GM12878 (cell line): ENCODE measurements around the gene GPC6. TPM values are rescaled to one million over a fixed set of nuclear protein-coding genes. Genes with fewer than 3 reads are reported as not detected.

ENCODE experiments used
- ATAC-seq: fragments of 200-7000 bp; cut with Tn5 transposase; 3 replicates; pipeline ENCODE4 v1.9.1; 2020; ENCODE audit warnings: mild to moderate bottlenecking, moderate library complexity
- BruUV-seq: library from RNA; stranded (reverse); fragments of 400-500 nt; replicated peaks from 2 replicates; lab custom pipeline; 2021; lab: Mats Ljungman, UMichigan
- CTCF ChIA-PET: fragments of 300-600 bp; sonication (Branson Sonifier 250); formaldehyde crosslinking; extraction: SDS; loops from one replicate; lab custom pipeline; 2021; ENCODE audit warnings: inconsistent platforms; lab: Yijun Ruan, JAX
- POLR2A ChIA-PET: fragments of 350-600 bp; formaldehyde crosslinking; extraction: SDS; loops from one replicate; lab custom pipeline; 2021; ENCODE audit warnings: inconsistent platforms; lab: Charles Lee
- RAD21 ChIA-PET: fragments of 300-600 bp; sonication (Branson Sonifier 250); formaldehyde crosslinking; loops from one replicate; lab custom pipeline; 2023; ENCODE audit warnings: antibody characterized with exemption; ENCODE audit not compliant: unreplicated experiment; lab: Charles Lee
- SMC1A ChIA-PET: fragments of 300-600 bp; sonication (Branson Sonifier 250); formaldehyde crosslinking; loops from one replicate; lab custom pipeline; 2023; ENCODE audit not compliant: unreplicated experiment, uncharacterized antibody; lab: Charles Lee
- DNase-seq: peaks from one replicate; pipeline ENCODE4 v3.0.0-alpha.2; 2011; ENCODE audit warnings: low read depth, low spot score
- FAIRE-seq: peaks from 3 replicates; lab custom pipeline; 2011; peaks lifted over from hg19 to GRCh38; lab: Jason Lieb, UNC
- H2AFZ ChIP-seq: 2 replicates; pipeline ENCODE4 v1.6.0; 2011; ENCODE audit warnings: low read depth, low read length, control low read depth; ENCODE audit not compliant: control insufficient read depth
- H3K27ac ChIP-seq: 2 replicates; pipeline ENCODE4 v1.5.1; 2011; ENCODE audit warnings: control low read depth; ENCODE audit not compliant: control insufficient read depth, insufficient read depth
- H3K27me3 ChIP-seq, 2 experiments: replicated peaks in 1 of 2; 2 replicates each; pipeline versions ENCODE4 v1.6.0 to v1.6.1; 2011; ENCODE audit warnings: low read length in 1 of 2; ENCODE audit not compliant: control insufficient read depth in 2 of 2, insufficient read depth in 2 of 2
- H3K36me3 ChIP-seq, 2 experiments: 2 replicates each; pipeline ENCODE4 v1.5.1; 2011; ENCODE audit warnings: low read length in 1 of 2; ENCODE audit not compliant: control insufficient read depth in 2 of 2, insufficient read depth in 2 of 2
- H3K4me1 ChIP-seq: 2 replicates; pipeline ENCODE4 v1.6.1; 2011; ENCODE audit warnings: mild to moderate bottlenecking, low read length, moderate library complexity, mixed read lengths; ENCODE audit not compliant: control insufficient read depth, insufficient read depth
- H3K4me2 ChIP-seq: 2 replicates; pipeline ENCODE4 v1.6.0; 2011; ENCODE audit warnings: control low read depth; ENCODE audit not compliant: control insufficient read depth, insufficient read depth
- H3K4me3 ChIP-seq: fragments of 200-600 bp; sonication (generic); 2 replicates; pipeline ENCODE4 v1.5.1; 2016
- H3K79me2 ChIP-seq: 2 replicates; pipeline ENCODE4 v1.6.0; 2011; ENCODE audit warnings: low read length; ENCODE audit not compliant: control insufficient read depth, insufficient read depth
- H3K9ac ChIP-seq: 2 replicates; pipeline ENCODE4 v1.8.0; 2011; ENCODE audit warnings: low read length, control low read depth, mixed read lengths; ENCODE audit not compliant: control insufficient read depth, insufficient read depth
- H3K9me3 ChIP-seq: replicated peaks from 3 replicates; pipeline ENCODE4 v1.5.1; 2011; ENCODE audit warnings: mild to moderate bottlenecking, low read length; ENCODE audit not compliant: control insufficient read depth, insufficient read depth
- H4K20me1 ChIP-seq: 2 replicates; pipeline ENCODE4 v1.6.0; 2011; ENCODE audit not compliant: control insufficient read depth, insufficient read depth
- CHD2 ChIP-seq: IDR thresholded peaks from 2 replicates; pipeline ENCODE4 v1.6.1; 2011; ENCODE audit warnings: low read depth, low read length, improper control_type of control experiment, borderline replicate concordance
- FOS ChIP-seq: IDR thresholded peaks from 3 replicates; pipeline ENCODE4 v1.6.1; 2011; ENCODE audit warnings: borderline replicate concordance; ENCODE audit not compliant: insufficient read length; ENCODE audit errors: extremely low read depth
- JUNB ChIP-seq: IDR thresholded peaks from 2 replicates; pipeline ENCODE4 v1.6.1; 2016; ENCODE audit warnings: antibody characterized with exemption, mild to moderate bottlenecking
- KLF5 ChIP-seq: fragments of 450-650 bp; IDR thresholded peaks from 2 replicates; pipeline ENCODE4 v1.6.1; 2014; ENCODE audit warnings: mild to moderate bottlenecking; ENCODE audit not compliant: partially characterized antibody
- POLR2A ChIP-seq: IDR thresholded peaks from 2 replicates; pipeline ENCODE4 v1.6.1; 2011; ENCODE audit warnings: low read depth, mild to moderate bottlenecking, low read length
- RB1 ChIP-seq: fragments of 450-650 bp; formaldehyde crosslinking; IDR thresholded peaks from 2 replicates; pipeline ENCODE4 v1.6.1; 2017; ENCODE audit warnings: mild to moderate bottlenecking, borderline replicate concordance
- RFX5 ChIP-seq: IDR thresholded peaks from 2 replicates; pipeline ENCODE4 v1.6.1; 2011; ENCODE audit warnings: low read depth, low read length, improper control_type of control experiment
- RUNX3 ChIP-seq: IDR thresholded peaks from 2 replicates; pipeline ENCODE4 v1.6.1; 2012; ENCODE audit warnings: low read length, inconsistent platforms
- SIX5 ChIP-seq: IDR thresholded peaks from 2 replicates; pipeline ENCODE4 v1.6.1; 2011; ENCODE audit warnings: mild to moderate bottlenecking, low read depth, low read length, moderate library complexity; ENCODE audit not compliant: severe bottlenecking
- STAT3 ChIP-seq: IDR thresholded peaks from 2 replicates; pipeline ENCODE4 v1.6.1; 2011; ENCODE audit warnings: low read depth, low read length, improper control_type of control experiment
- SUZ12 ChIP-seq: fragments of 200-600 bp; sonication (generic); IDR thresholded peaks from one replicate; pipeline ENCODE4 v1.6.1; 2018; ENCODE audit warnings: antibody characterized with exemption, mild to moderate bottlenecking; ENCODE audit not compliant: unreplicated experiment
- TAF1 ChIP-seq: IDR thresholded peaks from 2 replicates; pipeline ENCODE4 v1.6.1; 2011; ENCODE audit warnings: mild to moderate bottlenecking, low read depth, low read length, borderline replicate concordance
- WRNIP1 ChIP-seq: IDR thresholded peaks from 2 replicates; pipeline ENCODE4 v1.6.1; 2011; ENCODE audit warnings: low read depth, low read length, improper control_type of control experiment, borderline replicate concordance
- WGBS: methylation state at CpG from one replicate; pipeline ENCODE4 v1.1.6; 2016; ENCODE audit warnings: low lambda C conversion rate; ENCODE audit not compliant: insufficient replicate concordance, insufficient coverage; ENCODE audit errors: missing lambda C conversion rate; 5-methylcytosine and 5-hydroxymethylcytosine counted together
- in situ Hi-C: fragments of 300-500 bp; cut with MboI; formaldehyde crosslinking; loops from 9 replicates; pipeline ENCODE4 v1.14.3; 2018; ENCODE audit warnings: mixed read lengths
- intact Hi-C: fragments of 100-400 bp; cut with micrococcal nuclease; formaldehyde crosslinking; loops from one replicate; pipeline ENCODE4 v1.14.2; 2022; ENCODE audit not compliant: unreplicated experiment
- polyA plus RNA-seq, 11 experiments: library from polyadenylated mRNA; depleted of rRNA in 4 of 11; unstranded in 6 of 11; stranded (reverse) in 5 of 11; fragments of >200 nt; fragmentation: Nextera tagmentation in 4 of 11; fragmentation: Illumina TruSeq in 1 of 11; extraction: Ambion mirVana in 4 of 11; extraction: Trizol in 1 of 11; gene quantifications; 1 replicate in 1 of 11; 2 replicates in 10 of 11; pipeline versions ENCODE4 v1.2.1 to v1.2.3, GENCODE V29; 2011 to 2016; ENCODE audit warnings: inconsistent platforms in 2 of 11, missing spikeins in 2 of 11, low read depth in 1 of 11
- total RNA-seq, 4 experiments: library from RNA; depleted of rRNA in 3 of 4; stranded (reverse); fragments of >200 nt in 3 of 4; fragmentation: Illumina TruSeq in 1 of 4; extraction: Trizol in 1 of 4; gene quantifications; 2 replicates each; pipeline versions ENCODE4 v1.2.1 to v1.2.3, GENCODE V29; 2013 to 2021

Gene GPC6
- total and polyA plus RNA-seq, 10 of the 15 experiments (the other 5 are each of a cell fraction or from before 2014, with no cell fraction given), result 0.03 to 0.04 (median 0.03) TPM; not detected in 7

GRCh38 chr13:94309576-94309975 lies 1083.0 kb downstream of the GPC6 start (continued):
- no peak for TF ChIP-seq TAF1
- no peak for TF ChIP-seq KLF5
- no peak for TF ChIP-seq FOS
- no peak for TF ChIP-seq RB1
- no peak for TF ChIP-seq RFX5
- TF ChIP-seq JUNB, result no peak
- no peak for TF ChIP-seq POLR2A
- no peak for TF ChIP-seq CHD2

- FAIRE-seq (no peak), DNase-seq (no peak), ATAC-seq (no peak)
- Histone ChIP-seq H3K27me3 (no peaks in the 10 kb centered on the region; a peak in 1 of 4 replicates), H3K4me3 (no peak overlapping the region), H2AFZ (no peak overlapping the region), H3K9ac (no peak overlapping the region), H3K4me1 (peaks cover 22% of the 10 kb centered on the region), H3K79me2 (no peaks in the 10 kb centered on the region), H3K27ac (no peak overlapping the region), H4K20me1 (no peaks in the 10 kb centered on the region), H3K9me3 (no peaks in the 10 kb centered on the region), H3K4me2 (no peak overlapping the region), H3K36me3 (no peaks in the 10 kb centered on the region)
- CTCF ChIA-PET, result no interaction called here
- RAD21 ChIA-PET, result no interaction called here
- BruUV-seq, result no TSS peak
- in situ Hi-C loops (no loop called here), intact Hi-C loops (no loop called here)
- SMC1A ChIA-PET, result interaction anchor here (1.0 kb wide), 1 partner anchor 22 kb away, joined by 3 read pairs; no protein-coding TSS in a partner anchor
- TF ChIP-seq WRNIP1 (no peak), SUZ12 (no peak), RUNX3 (no peak), SIX5 (no peak), STAT3 (no peak)
- POLR2A ChIA-PET, result no interaction called here
- 74% methylated on average over 8 of the region's 8 CpGs for WGBS
These were observed 1083.6 kb downstream of the GPC6 start for GRCh38 chr13:94309997-94310855.
